B cell (primary cell): ENCODE measurements around the gene MYADML2. TPM values are rescaled to one million over a fixed set of nuclear protein-coding genes. Genes with fewer than 3 reads are reported as not detected.

Experiments used
- ATAC-seq: fragments of 200-7000 bp; cut with Tn5 transposase; one replicate; pipeline ENCODE4 v1.10.0; 2021; ENCODE audit warnings: low read depth, mild to moderate bottlenecking, moderate number of reproducible peaks, moderate library complexity
- CTCF ChIA-PET: fragments of 350-600 bp; sonication (Branson Sonifier 250); formaldehyde crosslinking; loops from one replicate; lab custom pipeline; 2021; ENCODE audit warnings: antibody characterized with exemption, inconsistent platforms; lab: Charles Lee
- POLR2A ChIA-PET: fragments of 350-600 bp; sonication (Branson Sonifier 250); formaldehyde crosslinking; loops from one replicate; lab custom pipeline; 2021; ENCODE audit warnings: antibody characterized with exemption; lab: Charles Lee
- DNase-seq: peaks from one replicate; pipeline ENCODE4 v3.0.0; 2013
- H2AFZ ChIP-seq: 2 replicates; pipeline ENCODE4 v1.6.1; 2012; ENCODE audit warnings: mild to moderate bottlenecking, low read depth, low read length; ENCODE audit not compliant: insufficient read depth, poor library complexity, severe bottlenecking
- H3K27ac ChIP-seq, 2 donors: 1 replicate in 1 of 2; 2 replicates in 1 of 2; pipeline ENCODE4 v1.5.1; 2012 to 2013; ENCODE audit warnings: low read length in 2 of 2, mild to moderate bottlenecking in 2 of 2, moderate library complexity in 1 of 2
- H3K27me3 ChIP-seq, 4 experiments: fragments of 200-600 bp in 1 of 4; sonication (generic) in 1 of 4; replicated peaks in 1 of 4; 1 replicate in 2 of 4; 2 replicates in 2 of 4; pipeline versions ENCODE4 v1.6.1 to v1.7.0; 2013 to 2016; ENCODE audit warnings: low read length in 3 of 4, mild to moderate bottlenecking in 2 of 4, mixed read lengths in 1 of 4, moderate library complexity in 1 of 4; ENCODE audit not compliant: insufficient read depth in 4 of 4, control insufficient read depth in 3 of 4; ENCODE audit errors: control extremely low read depth in 1 of 4
- H3K36me3 ChIP-seq, 2 experiments: replicated peaks in 1 of 2; 1 replicate in 1 of 2; 2 replicates in 1 of 2; pipeline versions ENCODE4 v1.6.1 to v1.7.1; 2013; ENCODE audit warnings: low read length in 1 of 2; ENCODE audit not compliant: insufficient read depth in 2 of 2, control insufficient read depth in 1 of 2; ENCODE audit errors: control extremely low read depth in 1 of 2, extremely low read depth in 1 of 2
- H3K4me1 ChIP-seq, 2 donors: fragments of 200-600 bp in 1 of 2; sonication (generic) in 1 of 2; 1 replicate in 1 of 2; 2 replicates in 1 of 2; pipeline versions ENCODE4 v1.5.1 to v1.6.1; 2013 to 2017; ENCODE audit warnings: low read length in 2 of 2; ENCODE audit not compliant: control insufficient read depth in 2 of 2, insufficient read depth in 2 of 2
- H3K4me2 ChIP-seq: replicated peaks from 2 replicates; pipeline ENCODE3; 2012; ENCODE audit warnings: mild to moderate bottlenecking, low read depth, low read length; ENCODE audit not compliant: poor library complexity, severe bottlenecking
- H3K4me3 ChIP-seq, 5 experiments: fragments of 200-600 bp in 1 of 5; sonication (generic) in 1 of 5; 1 replicate in 3 of 5; 2 replicates in 2 of 5; pipeline versions ENCODE4 v1.5.1 to v1.7.0; 2011 to 2016; ENCODE audit warnings: low read length in 4 of 5, mild to moderate bottlenecking in 4 of 5, low read depth in 2 of 5, control low read depth in 1 of 5, moderate library complexity in 1 of 5; ENCODE audit not compliant: insufficient read depth in 1 of 5; ENCODE audit errors: control extremely low read depth in 1 of 5, extremely low read depth in 1 of 5
- H3K79me2 ChIP-seq: fragments of 200-600 bp; sonication (generic); one replicate; pipeline ENCODE4 v1.6.0; 2016; ENCODE audit warnings: low read length; ENCODE audit not compliant: control insufficient read depth, insufficient read depth
- H3K9ac ChIP-seq: fragments of 200-600 bp; sonication (generic); 2 replicates; pipeline ENCODE4 v1.6.1; 2017; ENCODE audit warnings: mild to moderate bottlenecking, low read length, moderate library complexity
- H3K9me3 ChIP-seq, 3 donors: one replicate each; pipeline versions ENCODE4 v1.6.1 to v1.7.1; 2013; ENCODE audit warnings: low read length in 2 of 3; ENCODE audit not compliant: control insufficient read depth in 2 of 3, insufficient read depth in 1 of 3; ENCODE audit errors: control extremely low read depth in 1 of 3
- H4K20me1 ChIP-seq: 2 replicates; pipeline ENCODE4 v1.6.0; 2012; ENCODE audit warnings: mild to moderate bottlenecking, low read length; ENCODE audit not compliant: insufficient read depth, control insufficient read depth, poor library complexity, severe bottlenecking
- H3K27ac Mint-ChIP-seq: one replicate; pipeline ENCODE4 v1.8.0; 2021; ENCODE audit warnings: mixed read lengths
- H3K27me3 Mint-ChIP-seq: one replicate; pipeline ENCODE4 v1.8.0; 2021; ENCODE audit warnings: mixed read lengths
- H3K4me1 Mint-ChIP-seq: one replicate; pipeline ENCODE4 v1.8.0; 2021; ENCODE audit warnings: mixed read lengths
- H3K4me3 Mint-ChIP-seq: one replicate; pipeline ENCODE4 v1.8.0; 2021; ENCODE audit warnings: mixed read lengths
- H3K9me3 Mint-ChIP-seq: one replicate; pipeline ENCODE4 v1.8.0; 2022; ENCODE audit warnings: mixed read lengths; ENCODE audit not compliant: insufficient read depth
- EZH2 ChIP-seq: IDR thresholded peaks from 2 replicates; pipeline ENCODE4 v1.6.1; 2012; ENCODE audit warnings: borderline replicate concordance, low read depth, mild to moderate bottlenecking, moderate library complexity, low read length; ENCODE audit not compliant: insufficient read depth, poor library complexity, severe bottlenecking
- WGBS: methylation state at CpG from one replicate; pipeline ENCODE4 v1.1.5; 2013; ENCODE audit warnings: missing lambda C conversion rate; ENCODE audit not compliant: insufficient coverage; 5-methylcytosine and 5-hydroxymethylcytosine counted together
- intact Hi-C: fragments of 100-400 bp; cut with micrococcal nuclease; formaldehyde crosslinking; loops from one replicate; pipeline ENCODE4 v1.10.0; 2022
- polyA plus RNA-seq: library from polyadenylated mRNA; depleted of rRNA; stranded (reverse); fragments of >200 nt; gene quantifications from 2 replicates; pipeline ENCODE4 v1.2.3, GENCODE V29; 2012
- total RNA-seq, 2 donors: library from RNA; stranded (reverse); fragments of 120-200 nt in 1 of 2; gene quantifications; 1 replicate in 1 of 2; 2 replicates in 1 of 2; pipeline versions ENCODE4 v1.2.3 to v1.2.4, GENCODE V29; 2013 to 2022
- TF ChIP-seq, protein P1 (sequence below): fragments of 200-600 bp; IDR thresholded peaks from one replicate; pipeline ENCODE4 v1.8.0; 2022; ENCODE audit warnings: antibody characterized with exemption, mild to moderate bottlenecking

MYADML2 gene
- total and polyA plus RNA-seq, 2 donors (not counting 1 experiment from before 2014, with no cell fraction given): not detected

DNA sequence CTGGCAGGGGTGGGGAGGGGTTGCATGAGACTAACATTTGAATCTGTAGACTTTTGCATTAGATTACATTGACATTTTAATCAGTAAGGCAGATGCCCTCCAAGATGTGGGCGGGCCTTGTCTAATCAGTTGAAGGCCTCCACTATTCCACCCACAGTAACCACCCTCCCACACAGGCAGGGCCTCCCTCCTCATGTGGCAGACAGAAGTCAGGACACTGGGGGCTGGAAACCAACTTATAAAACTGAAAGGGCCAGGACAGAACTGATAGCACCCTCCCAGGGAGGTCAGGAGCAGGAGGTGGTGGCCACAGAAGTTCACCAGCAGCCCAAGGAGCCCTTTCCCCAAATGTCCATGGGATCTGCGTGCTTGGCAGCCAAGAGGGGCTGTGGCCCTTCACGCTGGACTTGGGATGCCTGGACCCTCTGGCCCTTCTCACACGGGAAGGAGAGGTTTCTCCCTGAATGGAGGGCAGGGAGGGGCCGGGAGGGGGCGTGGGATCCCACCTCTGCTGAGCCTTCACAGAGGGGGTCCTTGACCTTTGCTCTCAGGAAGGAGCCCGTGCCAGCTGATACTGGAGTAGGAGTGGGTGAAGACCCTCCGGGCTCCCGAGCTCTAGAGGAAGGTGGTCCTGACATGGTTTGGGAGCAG lies 14.6 kb downstream of the MYADML2 start:
- peaks cover 11% of the 10 kb centered on the region for H3K4me1 Mint-ChIP-seq
- H2AFZ ChIP-seq: no peak overlapping the region
- peaks cover 18 to 19% of the 10 kb centered on the region in 2 donors for H3K4me1 ChIP-seq
- H3K36me3 ChIP-seq: no peaks in the 10 kb centered on the region
- ChIA-PET POLR2A (no interaction called here), CTCF (no interaction called here)
- no peak overlapping the region for H3K4me3 ChIP-seq
- no peak overlapping the region for H3K4me3 Mint-ChIP-seq
- peaks cover 0 to 23% (median 9%) of the 10 kb centered on the region in 4 experiments for H3K27me3 ChIP-seq
- no peaks in the 10 kb centered on the region for H3K9me3 Mint-ChIP-seq
- H3K27ac Mint-ChIP-seq: no peak overlapping the region
- H3K9ac ChIP-seq: no peak overlapping the region
- no peaks in the 10 kb centered on the region for H3K9me3 ChIP-seq
- H3K27ac ChIP-seq: no peak overlapping the region
- peaks cover 10% of the 10 kb centered on the region for H3K27me3 Mint-ChIP-seq
- intact Hi-C loops: no loop called here
- ATAC-seq (no peak), DNase-seq (no peak)
- H3K79me2 ChIP-seq: no peaks in the 10 kb centered on the region
- TF ChIP-seq, protein P1, sequence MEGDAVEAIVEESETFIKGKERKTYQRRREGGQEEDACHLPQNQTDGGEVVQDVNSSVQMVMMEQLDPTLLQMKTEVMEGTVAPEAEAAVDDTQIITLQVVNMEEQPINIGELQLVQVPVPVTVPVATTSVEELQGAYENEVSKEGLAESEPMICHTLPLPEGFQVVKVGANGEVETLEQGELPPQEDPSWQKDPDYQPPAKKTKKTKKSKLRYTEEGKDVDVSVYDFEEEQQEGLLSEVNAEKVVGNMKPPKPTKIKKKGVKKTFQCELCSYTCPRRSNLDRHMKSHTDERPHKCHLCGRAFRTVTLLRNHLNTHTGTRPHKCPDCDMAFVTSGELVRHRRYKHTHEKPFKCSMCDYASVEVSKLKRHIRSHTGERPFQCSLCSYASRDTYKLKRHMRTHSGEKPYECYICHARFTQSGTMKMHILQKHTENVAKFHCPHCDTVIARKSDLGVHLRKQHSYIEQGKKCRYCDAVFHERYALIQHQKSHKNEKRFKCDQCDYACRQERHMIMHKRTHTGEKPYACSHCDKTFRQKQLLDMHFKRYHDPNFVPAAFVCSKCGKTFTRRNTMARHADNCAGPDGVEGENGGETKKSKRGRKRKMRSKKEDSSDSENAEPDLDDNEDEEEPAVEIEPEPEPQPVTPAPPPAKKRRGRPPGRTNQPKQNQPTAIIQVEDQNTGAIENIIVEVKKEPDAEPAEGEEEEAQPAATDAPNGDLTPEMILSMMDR: no peak
- TF ChIP-seq EZH2: no peak
- 91% methylated on average over 9 of the region's 9 CpGs for WGBS
- H4K20me1 ChIP-seq: no peaks in the 10 kb centered on the region
- H3K4me2 ChIP-seq: no peak overlapping the region

DNA sequence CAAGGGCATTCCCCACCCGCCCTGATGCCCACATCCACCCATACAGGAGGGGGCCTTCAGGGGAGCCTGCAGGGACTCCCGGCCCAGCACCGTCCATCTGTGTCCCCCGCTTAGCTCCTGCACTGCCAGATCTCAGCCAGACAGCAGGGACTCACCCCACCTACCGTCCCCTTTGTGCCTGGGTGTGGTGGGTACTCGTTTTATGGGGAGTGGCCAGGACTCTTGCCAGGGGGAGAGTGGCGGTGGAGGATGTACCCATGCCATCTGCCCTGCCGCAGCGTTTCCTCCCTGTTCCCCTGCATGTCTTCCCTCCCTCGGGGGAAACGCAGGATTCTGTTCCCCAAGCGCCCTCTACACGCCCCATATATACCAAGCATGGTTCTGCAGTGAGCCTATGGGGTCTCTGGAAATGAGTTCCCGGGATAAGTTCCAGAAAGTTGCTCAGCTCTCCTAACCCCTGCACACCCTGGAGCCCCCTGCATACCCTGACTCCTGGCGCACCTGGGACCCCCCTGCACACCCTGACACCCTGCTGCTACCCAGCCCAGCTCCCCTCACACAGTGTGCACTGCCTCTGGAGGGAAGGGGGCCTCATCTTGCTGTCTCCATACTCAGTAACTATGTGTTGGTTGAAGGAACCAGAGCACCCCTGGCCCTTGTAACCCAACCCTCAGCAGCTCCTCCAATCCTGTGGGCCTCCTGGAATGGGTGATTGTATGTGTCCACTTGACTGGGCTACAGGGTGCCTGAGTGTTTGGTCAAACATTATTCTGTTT lies 15.3 kb downstream of the MYADML2 start:
- CTCF ChIA-PET: no interaction called here
- Histone ChIP-seq H3K9me3 (no peaks in the 10 kb centered on the region), H3K4me2 (no peak overlapping the region), H3K4me3 (no peak overlapping the region), H3K36me3 (no peaks in the 10 kb centered on the region), H4K20me1 (no peaks in the 10 kb centered on the region), H3K9ac (no peak overlapping the region), H3K4me1 (peaks cover 15% of the 10 kb centered on the region in 2 donors), H2AFZ (no peak overlapping the region), H3K27ac (no peak overlapping the region), H3K27me3 (peaks cover 0 to 23% (median 9%) of the 10 kb centered on the region in 4 experiments), H3K79me2 (peaks cover 5% of the 10 kb centered on the region)
- DNase-seq (no peak), ATAC-seq (no peak)
- POLR2A ChIA-PET: no interaction called here
- TF ChIP-seq, protein P1: no peak
- no peak for TF ChIP-seq EZH2
- H3K27me3 Mint-ChIP-seq: peaks cover 10% of the 10 kb centered on the region
- H3K27ac Mint-ChIP-seq: no peak overlapping the region
- intact Hi-C loops: no loop called here
- H3K9me3 Mint-ChIP-seq: no peaks in the 10 kb centered on the region
- WGBS: 42% methylated on average over 6 of the region's 15 CpGs
- peaks cover 10% of the 10 kb centered on the region for H3K4me1 Mint-ChIP-seq
- H3K4me3 Mint-ChIP-seq: no peak overlapping the region
